ENCODE measurements around the gene PADI3. TPM values are rescaled to one million over a fixed set of nuclear protein-coding genes. Genes with fewer than 3 reads are reported as not detected.

The PADI3 gene
- total and polyA plus RNA-seq, 10 donors = not detected

- DNase-seq = no peak
- H3K27me3 ChIP-seq (replicated peaks in 1 of 7) = peaks cover 0 to 23% (median 0%) of the 10 kb centered on the region in 7 donors
- H3K36me3 ChIP-seq = no peaks in the 10 kb centered on the region
- intact Hi-C loops (cut with DNase I; ENCODE audit: low total_unique reads) = no loop called here
- no peak for TF ChIP-seq POLR2AphosphoS5 (IDR thresholded peaks at IDR 0.05)
- no peak for TF ChIP-seq CTCF (IDR thresholded peaks at IDR 0.05 in 8 of 11, conservative IDR thresholded peaks at IDR 0.05 in 3 of 11)
- TF ChIP-seq POLR2A (IDR thresholded peaks at IDR 0.05) = no peak
- peak overlapping the region in 1 of 8 donors; percentile 31 for H3K27ac ChIP-seq
- H3K4me1 ChIP-seq = peaks cover 12 to 47% (median 33%) of the 10 kb centered on the region in 6 donors
- WGBS, 5 donors = 79 to 91% (median 89%) methylated on average over 3 of the region's 3 CpGs
- no peak overlapping the region for H3K4me3 ChIP-seq
- no peaks in the 10 kb centered on the region for H3K9me3 ChIP-seq
These were observed 40.4 kb upstream of the PADI3 start for GRCh38 chr1:17208546-17208945.

- Histone ChIP-seq H3K4me1 (peaks cover 12 to 49% (median 34%) of the 10 kb centered on the region in 6 donors), H3K27me3 (replicated peaks in 1 of 7) (peaks cover 0 to 32% (median 0%) of the 10 kb centered on the region in 7 donors), H3K27ac (peak overlapping the region in 2 of 8 donors; percentile 3 to 31), H3K9me3 (no peaks in the 10 kb centered on the region), H3K4me3 (no peak overlapping the region), H3K36me3 (no peaks in the 10 kb centered on the region)
- DNase-seq = no peak
- TF ChIP-seq POLR2AphosphoS5 (IDR thresholded peaks at IDR 0.05) = no peak
- TF ChIP-seq CTCF (IDR thresholded peaks at IDR 0.05 in 8 of 11, conservative IDR thresholded peaks at IDR 0.05 in 3 of 11) = no peak
- intact Hi-C loops (cut with DNase I; ENCODE audit: low total_unique reads) = no loop called here
- 76 to 86% (median 81%) methylated on average over 5 of the region's 5 CpGs for WGBS, 5 donors
These were observed 39.5 kb upstream of the PADI3 start for GRCh38 chr1:17209430-17209829.

- Histone ChIP-seq H3K9me3 (no peaks in the 10 kb centered on the region), H3K27me3 (replicated peaks in 1 of 7) (peaks cover 0 to 39% (median 0%) of the 10 kb centered on the region in 7 donors), H3K4me3 (no peak overlapping the region), H3K36me3 (no peaks in the 10 kb centered on the region), H3K27ac (no peak overlapping the region), H3K4me1 (peaks cover 12 to 49% (median 34%) of the 10 kb centered on the region in 6 donors)
- WGBS, 5 donors = 92 to 98% (median 96%) methylated on average over 8 of the region's 8 CpGs
- no peak for DNase-seq
- TF ChIP-seq CTCF (IDR thresholded peaks at IDR 0.05 in 8 of 11, conservative IDR thresholded peaks at IDR 0.05 in 3 of 11) (no peak), POLR2AphosphoS5 (IDR thresholded peaks at IDR 0.05) (no peak), POLR2A (IDR thresholded peaks at IDR 0.05) (no peak)
- intact Hi-C loops (cut with DNase I; ENCODE audit: low total_unique reads) = no loop called here
These were observed 38.7 kb upstream of the PADI3 start for GRCh38 chr1:17210176-17210575.

GRCh38 chr1:17211377-17211776 lies 37.5 kb upstream of the PADI3 start:
- H3K27me3 ChIP-seq (replicated peaks in 1 of 7) = peaks cover 0 to 50% (median 0%) of the 10 kb centered on the region in 7 donors

More at GRCh38 chr1:17211377-17211776, 37.5 kb upstream of the PADI3 start:
- WGBS, 5 donors = 82 to 96% (median 92%) methylated on average over 5 of the region's 5 CpGs
- Histone ChIP-seq H3K4me3 (no peak overlapping the region), H3K9me3 (no peaks in the 10 kb centered on the region), H3K27ac (no peak overlapping the region), H3K4me1 (peaks cover 12 to 60% (median 39%) of the 10 kb centered on the region in 6 donors), H3K36me3 (no peaks in the 10 kb centered on the region)
- no peak for DNase-seq
- no peak for TF ChIP-seq POLR2A (IDR thresholded peaks at IDR 0.05)
- TF ChIP-seq CTCF (IDR thresholded peaks at IDR 0.05 in 8 of 11, conservative IDR thresholded peaks at IDR 0.05 in 3 of 11) = no peak
- TF ChIP-seq POLR2AphosphoS5 (IDR thresholded peaks at IDR 0.05) = no peak
- intact Hi-C loops (cut with DNase I; ENCODE audit: low total_unique reads) = no loop called here

Measured in spleen (tissue), 11 donors.